RWPE2 (cell line): ENCODE measurements around the gene ATP10B.

ENCODE experiments used
- ATAC-seq: fragments of 200-7000 bp; cut with Tn5 transposase; 3 replicates; pipeline ENCODE4 v1.9.1; 2021; ENCODE audit warnings: low read depth
- DNase-seq: peaks from one replicate; pipeline ENCODE4 v3.0.0-alpha.2; 2020; ENCODE audit warnings: low spot score
- H3K27ac ChIP-seq: fragments of 450-650 bp; 2 replicates; pipeline ENCODE4 v1.5.1; 2017; ENCODE audit warnings: mild to moderate bottlenecking; ENCODE audit not compliant: poor library complexity, severe bottlenecking
- H3K27me3 ChIP-seq: fragments of 250-450 bp; sonication (Bioruptor Pico); 2 replicates; pipeline ENCODE4 v1.5.1; 2021; ENCODE audit warnings: mild to moderate bottlenecking, moderate library complexity; ENCODE audit not compliant: insufficient read depth, poor library complexity, severe bottlenecking
- H3K36me3 ChIP-seq: fragments of 250-450 bp; sonication (Bioruptor Pico); 2 replicates; pipeline ENCODE4 v1.5.1; 2020; ENCODE audit warnings: low read depth, mild to moderate bottlenecking, moderate library complexity
- H3K4me1 ChIP-seq: fragments of 250-450 bp; sonication (Bioruptor Pico); 2 replicates; pipeline ENCODE4 v1.5.1; 2021; ENCODE audit warnings: mild to moderate bottlenecking, moderate library complexity; ENCODE audit not compliant: insufficient read depth, poor library complexity, severe bottlenecking
- H3K4me3 ChIP-seq: fragments of 250-450 bp; sonication (Bioruptor Pico); 2 replicates; pipeline ENCODE4 v1.5.1; 2021; ENCODE audit warnings: mild to moderate bottlenecking, moderate library complexity; ENCODE audit not compliant: severe bottlenecking
- H3K9me3 ChIP-seq: fragments of 250-450 bp; sonication (Bioruptor Pico); 2 replicates; pipeline ENCODE4 v1.5.1; 2021; ENCODE audit warnings: mild to moderate bottlenecking, moderate library complexity; ENCODE audit not compliant: severe bottlenecking
- TF ChIP-seq, protein P1 (sequence below): fragments of 450-650 bp; IDR thresholded peaks from one replicate; pipeline ENCODE4 v1.5.1; 2017; ENCODE audit warnings: mild to moderate bottlenecking, moderate library complexity; ENCODE audit not compliant: poor library complexity, severe bottlenecking

ATP10B gene

GRCh38 chr5:160750938-160751657 lies 100.9 kb downstream of the ATP10B start:
- no peak; the same call in 2 of the 3 replicates for ATAC-seq
- DNase-seq = no peak
- Histone ChIP-seq H3K36me3 (no peaks in the 10 kb centered on the region), H3K9me3 (no peaks in the 10 kb centered on the region), H3K4me1 (no peaks in the 10 kb centered on the region), H3K27me3 (peaks cover 3% of the 10 kb centered on the region), H3K27ac (no peak overlapping the region), H3K4me3 (no peak overlapping the region)
- TF ChIP-seq, protein P1, sequence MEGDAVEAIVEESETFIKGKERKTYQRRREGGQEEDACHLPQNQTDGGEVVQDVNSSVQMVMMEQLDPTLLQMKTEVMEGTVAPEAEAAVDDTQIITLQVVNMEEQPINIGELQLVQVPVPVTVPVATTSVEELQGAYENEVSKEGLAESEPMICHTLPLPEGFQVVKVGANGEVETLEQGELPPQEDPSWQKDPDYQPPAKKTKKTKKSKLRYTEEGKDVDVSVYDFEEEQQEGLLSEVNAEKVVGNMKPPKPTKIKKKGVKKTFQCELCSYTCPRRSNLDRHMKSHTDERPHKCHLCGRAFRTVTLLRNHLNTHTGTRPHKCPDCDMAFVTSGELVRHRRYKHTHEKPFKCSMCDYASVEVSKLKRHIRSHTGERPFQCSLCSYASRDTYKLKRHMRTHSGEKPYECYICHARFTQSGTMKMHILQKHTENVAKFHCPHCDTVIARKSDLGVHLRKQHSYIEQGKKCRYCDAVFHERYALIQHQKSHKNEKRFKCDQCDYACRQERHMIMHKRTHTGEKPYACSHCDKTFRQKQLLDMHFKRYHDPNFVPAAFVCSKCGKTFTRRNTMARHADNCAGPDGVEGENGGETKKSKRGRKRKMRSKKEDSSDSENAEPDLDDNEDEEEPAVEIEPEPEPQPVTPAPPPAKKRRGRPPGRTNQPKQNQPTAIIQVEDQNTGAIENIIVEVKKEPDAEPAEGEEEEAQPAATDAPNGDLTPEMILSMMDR = no peak

GRCh38 chr5:160749682-160750081 lies 102.3 kb downstream of the ATP10B start:
- Histone ChIP-seq H3K27ac (no peak overlapping the region), H3K27me3 (peaks cover 3% of the 10 kb centered on the region), H3K36me3 (no peaks in the 10 kb centered on the region), H3K4me3 (no peak overlapping the region), H3K4me1 (no peaks in the 10 kb centered on the region), H3K9me3 (no peaks in the 10 kb centered on the region)
- DNase-seq (no peak), ATAC-seq (no peak)
- TF ChIP-seq, protein P1 = no peak

GRCh38 chr5:160749026-160749425 lies 103.0 kb downstream of the ATP10B start:
- no peaks in the 10 kb centered on the region for H3K36me3 ChIP-seq
- H3K27ac ChIP-seq = no peak overlapping the region
- DNase-seq (no peak), ATAC-seq (no peak)
- TF ChIP-seq, protein P1 = no peak
- no peaks in the 10 kb centered on the region for H3K9me3 ChIP-seq
- no peak overlapping the region for H3K4me3 ChIP-seq
- H3K4me1 ChIP-seq = no peaks in the 10 kb centered on the region
- H3K27me3 ChIP-seq = peaks cover 3% of the 10 kb centered on the region

- Histone ChIP-seq H3K36me3 (no peaks in the 10 kb centered on the region), H3K27me3 (peaks cover under 1% of the 10 kb centered on the region), H3K4me1 (no peaks in the 10 kb centered on the region), H3K9me3 (no peaks in the 10 kb centered on the region), H3K27ac (no peak overlapping the region), H3K4me3 (no peak overlapping the region)
- TF ChIP-seq, protein P1 = no peak
- DNase-seq (no peak), ATAC-seq (no peak)
Measured at GRCh38 chr5:160747987-160748386, 104.0 kb downstream of the ATP10B start.

GRCh38 chr5:160747559-160747958 lies 104.5 kb downstream of the ATP10B start:
- no peaks in the 10 kb centered on the region for H3K36me3 ChIP-seq
- no peaks in the 10 kb centered on the region for H3K27me3 ChIP-seq
- no peak overlapping the region for H3K27ac ChIP-seq
- H3K4me3 ChIP-seq = no peak overlapping the region
- ATAC-seq = no peak
- H3K9me3 ChIP-seq = no peaks in the 10 kb centered on the region
- no peak for DNase-seq
- TF ChIP-seq, protein P1 = no peak
- no peaks in the 10 kb centered on the region for H3K4me1 ChIP-seq
